Adrenal gland (tissue), 12 donors: ENCODE measurements around the gene WSB1. TPM values are rescaled to one million over a fixed set of nuclear protein-coding genes. Genes with fewer than 3 reads are reported as not detected.

ENCODE experiments used
- DNase-seq, 7 donors: peaks; one replicate each; pipeline ENCODE4 v3.0.0-alpha.2; 2019 to 2020
- H3K27ac ChIP-seq, 5 donors: fragments of 200-600 bp; sonication (generic) in 4 of 5; 1 replicate in 3 of 5; 2 replicates in 2 of 5; pipeline versions ENCODE4 v1.5.1 to v1.8.0; 2016 to 2020; ENCODE audit warnings: mild to moderate bottlenecking in 1 of 5
- H3K27me3 ChIP-seq: fragments of 200-600 bp; 2 replicates; pipeline ENCODE4 v1.8.0; 2021
- H3K36me3 ChIP-seq, 2 donors: fragments of 200-600 bp; replicated peaks in 1 of 2; 1 replicate in 1 of 2; 2 replicates in 1 of 2; pipeline versions ENCODE4 v1.5.1 to v1.8.0; 2018 to 2022
- H3K4me1 ChIP-seq, 2 donors: fragments of 200-600 bp; replicated peaks in 1 of 2; 1 replicate in 1 of 2; 2 replicates in 1 of 2; pipeline versions ENCODE4 v1.5.1 to v1.8.0; 2018 to 2021
- H3K4me3 ChIP-seq, 4 donors: fragments of 200-600 bp; sonication (generic) in 3 of 4; one replicate each; pipeline ENCODE4 v1.5.1; 2016 to 2018
- H3K9me3 ChIP-seq, 3 donors: fragments of 200-600 bp; sonication (generic) in 1 of 3; replicated peaks in 1 of 3; 1 replicate in 2 of 3; 2 replicates in 1 of 3; pipeline versions ENCODE4 v1.5.1 to v1.8.0; 2016 to 2021
- CTCF ChIP-seq, 6 experiments: fragments of 450-650 bp in 4 of 6; fragments of 200-600 bp in 2 of 6; sonication (generic) in 1 of 6; IDR thresholded peaks; 1 replicate in 5 of 6; 2 replicates in 1 of 6; pipeline versions ENCODE4 v1.5.1 to v1.8.0; 2016 to 2021; ENCODE audit warnings: antibody characterized with exemption in 6 of 6, mild to moderate bottlenecking in 2 of 6, moderate library complexity in 1 of 6
- POLR2A ChIP-seq, 2 donors: fragments of 450-650 bp; IDR thresholded peaks; one replicate each; pipeline ENCODE4 v1.6.1; 2017; ENCODE audit warnings: antibody characterized with exemption in 2 of 2, mild to moderate bottlenecking in 2 of 2, moderate library complexity in 1 of 2
- WGBS, 4 donors: extraction: QIAGEN DNeasy Blood & Tissue Kit in 2 of 4; methylation state at CpG; one replicate each; pipeline versions ENCODE4 v1.1.5 to v1.1.7; 2013 to 2017; 5-methylcytosine and 5-hydroxymethylcytosine counted together
- intact Hi-C, 2 donors: fragments of 100-400 bp; cut with DNase I; formaldehyde crosslinking; loops; one replicate each; pipeline versions ENCODE4 v1.14.1 to v1.15.0; 2022 to 2023
- polyA plus RNA-seq, 3 donors: library from polyadenylated mRNA; stranded (reverse); fragments of 200-250 nt in 2 of 3; fragments of 350-450 nt in 1 of 3; fragmentation: Illumina TruSeq in 1 of 3; extraction: RNeasy Lipid Tissue Mini Kit (QIAGEN cat#74804) in 1 of 3; gene quantifications; one replicate each; pipeline ENCODE4 v1.2.3, GENCODE V29; 2013 to 2014
- total RNA-seq, 9 donors: library from RNA; depleted of rRNA in 4 of 9; stranded (reverse); fragments of >200 nt in 4 of 9; fragments of 120-200 nt in 1 of 9; fragmentation: NEBNext Ultra II Directional in 1 of 9; extraction: Animal tissue kit (Norgen Biotek cat#: 25700) in 1 of 9; gene quantifications; one replicate each; pipeline versions ENCODE4 v1.1.0 to v1.2.4, GENCODE V29; 2013 to 2023
- donor health status: healthy with polysubstance abuse.
- donor health status: Bipolar disorder and iron deficiency.
- donor health status: DM: yes; HTN: yes; CAD: no.
- donor health status: DM: no; HTN: no; CAD: no.
- donor health status: DM: no; HTN: no; CAD: no.
- donor health status: DM: yes; HTN: yes; CAD: no.

WSB1 gene
- total and polyA plus RNA-seq, 12 donors = 27.5 to 170 (median 82.4) TPM

- TF ChIP-seq POLR2A (IDR thresholded peaks at IDR 0.05) = no peak
- WGBS, 4 donors = 62 to 76% (median 70%) methylated on average over 5 of the region's 5 CpGs
- H3K36me3 ChIP-seq = no peaks in the 10 kb centered on the region
- no peak for DNase-seq
- no peak overlapping the region for H3K4me3 ChIP-seq
- H3K4me1 ChIP-seq = peaks cover 0 to 4% of the 10 kb centered on the region in 2 donors
- intact Hi-C loops = no loop called here
- peak overlapping the region in 2 of 5 donors; percentile 43 to 62 for H3K27ac ChIP-seq
- H3K9me3 ChIP-seq = no peaks in the 10 kb centered on the region
- no peaks in the 10 kb centered on the region for H3K27me3 ChIP-seq
Observed at GRCh38 chr17:27256225-27257030, 37.5 kb upstream of the WSB1 start.

- no peaks in the 10 kb centered on the region for H3K27me3 ChIP-seq
- peak overlapping the region in 2 of 5 donors; percentile 22 to 43 for H3K27ac ChIP-seq
- intact Hi-C loops = no loop called here
- H3K4me1 ChIP-seq = peaks cover 0 to 4% of the 10 kb centered on the region in 2 donors
- H3K9me3 ChIP-seq = no peaks in the 10 kb centered on the region
- H3K4me3 ChIP-seq = no peak overlapping the region
- no peak for DNase-seq
- WGBS, 4 donors = 67 to 84% (median 81%) methylated on average over 4 of the region's 4 CpGs
- no peak for TF ChIP-seq POLR2A (IDR thresholded peaks at IDR 0.05)
- no peak for TF ChIP-seq CTCF (IDR thresholded peaks at IDR 0.05)
- H3K36me3 ChIP-seq = no peaks in the 10 kb centered on the region
Observed at GRCh38 chr17:27257031-27257357, 36.9 kb upstream of the WSB1 start.

GRCh38 chr17:27259356-27259755 is 34.6 kb upstream of the WSB1 start:
- no peak for DNase-seq
- peaks cover 0 to 4% of the 10 kb centered on the region in 2 donors for H3K4me1 ChIP-seq
- H3K9me3 ChIP-seq = no peaks in the 10 kb centered on the region
- intact Hi-C loops = no loop called here
- no peak overlapping the region for H3K4me3 ChIP-seq
- WGBS, 4 donors = 65 to 75% (median 74%) methylated on average over 4 of the region's 4 CpGs
- no peaks in the 10 kb centered on the region for H3K27me3 ChIP-seq
- TF ChIP-seq CTCF (IDR thresholded peaks at IDR 0.05) = no peak
- TF ChIP-seq POLR2A (IDR thresholded peaks at IDR 0.05) = no peak
- H3K27ac ChIP-seq = no peak overlapping the region
- H3K36me3 ChIP-seq = no peaks in the 10 kb centered on the region

- DNase-seq = no peak
- Histone ChIP-seq H3K4me3 (no peak overlapping the region), H3K27me3 (no peaks in the 10 kb centered on the region), H3K4me1 (no peaks in the 10 kb centered on the region), H3K36me3 (no peaks in the 10 kb centered on the region), H3K9me3 (no peaks in the 10 kb centered on the region), H3K27ac (no peak overlapping the region)
- TF ChIP-seq CTCF (IDR thresholded peaks at IDR 0.05) = no peak
- no peak for TF ChIP-seq POLR2A (IDR thresholded peaks at IDR 0.05)
- 71 to 83% (median 79%) methylated on average over 5 of the region's 5 CpGs for WGBS, 4 donors
- intact Hi-C loops = no loop called here
Observed at GRCh38 chr17:27263386-27263785, 30.5 kb upstream of the WSB1 start.
